ENCODE data around the gene CPNE4.

DNA sequence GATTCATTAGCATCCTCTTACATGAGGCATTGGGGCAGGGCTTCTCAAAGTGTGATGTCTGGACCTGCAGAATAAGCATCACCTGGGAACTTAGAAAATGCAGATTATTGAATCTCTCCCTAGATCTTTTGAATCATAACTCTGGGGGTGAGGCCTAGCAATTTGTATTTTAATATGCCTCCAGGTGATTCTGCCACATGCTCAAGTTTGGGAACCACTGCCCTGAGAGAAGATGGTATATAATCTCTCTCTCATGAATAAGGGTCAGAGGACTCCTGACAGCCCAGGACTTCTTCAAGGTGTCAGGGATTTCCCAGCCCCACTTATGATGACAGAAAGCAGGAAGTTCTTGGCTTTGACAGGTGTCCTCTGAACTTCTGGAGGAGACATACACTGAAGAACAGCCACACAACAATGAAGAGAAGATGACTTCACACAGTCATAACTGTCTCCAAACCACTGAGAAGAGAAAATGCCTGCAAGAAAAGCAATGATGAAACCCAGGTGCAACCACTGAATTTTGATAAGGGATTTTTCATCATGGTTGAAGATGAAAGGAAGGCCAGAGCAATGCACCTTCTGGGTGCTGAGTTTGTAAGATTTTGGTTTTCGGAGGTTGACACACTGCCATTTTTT is 320.1 kb downstream of the CPNE4 start:
- TF ChIP-seq, protein P1, sequence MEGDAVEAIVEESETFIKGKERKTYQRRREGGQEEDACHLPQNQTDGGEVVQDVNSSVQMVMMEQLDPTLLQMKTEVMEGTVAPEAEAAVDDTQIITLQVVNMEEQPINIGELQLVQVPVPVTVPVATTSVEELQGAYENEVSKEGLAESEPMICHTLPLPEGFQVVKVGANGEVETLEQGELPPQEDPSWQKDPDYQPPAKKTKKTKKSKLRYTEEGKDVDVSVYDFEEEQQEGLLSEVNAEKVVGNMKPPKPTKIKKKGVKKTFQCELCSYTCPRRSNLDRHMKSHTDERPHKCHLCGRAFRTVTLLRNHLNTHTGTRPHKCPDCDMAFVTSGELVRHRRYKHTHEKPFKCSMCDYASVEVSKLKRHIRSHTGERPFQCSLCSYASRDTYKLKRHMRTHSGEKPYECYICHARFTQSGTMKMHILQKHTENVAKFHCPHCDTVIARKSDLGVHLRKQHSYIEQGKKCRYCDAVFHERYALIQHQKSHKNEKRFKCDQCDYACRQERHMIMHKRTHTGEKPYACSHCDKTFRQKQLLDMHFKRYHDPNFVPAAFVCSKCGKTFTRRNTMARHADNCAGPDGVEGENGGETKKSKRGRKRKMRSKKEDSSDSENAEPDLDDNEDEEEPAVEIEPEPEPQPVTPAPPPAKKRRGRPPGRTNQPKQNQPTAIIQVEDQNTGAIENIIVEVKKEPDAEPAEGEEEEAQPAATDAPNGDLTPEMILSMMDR (IDR thresholded peaks at IDR 0.05), result no peak
- no peak for TF ChIP-seq POLR2A (IDR thresholded peaks at IDR 0.05)
